WTC11 (cell line): ENCODE measurements around the gene RNF181. TPM values are rescaled to one million over a fixed set of nuclear protein-coding genes. Genes with fewer than 3 reads are reported as not detected.
A peak's percentile ranks its signal among the peaks of the same experiment; 100 is the strongest.

Source experiments
- ATAC-seq: fragments of 200-7000 bp; cut with Tn5 transposase; 2 replicates; pipeline ENCODE4 v1.10.0; 2021; ENCODE audit warnings: mild to moderate bottlenecking, moderate library complexity
- CTCF ChIA-PET: fragments of 300-600 bp; sonication (Branson Sonifier 250); formaldehyde crosslinking; loops from one replicate; lab custom pipeline; 2021; ENCODE audit warnings: antibody characterized with exemption; lab: Charles Lee
- POLR2A ChIA-PET: fragments of 350-600 bp; sonication (Branson Sonifier 250); formaldehyde crosslinking; loops from one replicate; lab custom pipeline; 2021; ENCODE audit warnings: antibody characterized with exemption; lab: Charles Lee
- DNase-seq: peaks from one replicate; pipeline ENCODE4 v3.0.0; 2021; ENCODE audit warnings: low spot score
- H3K27ac Mint-ChIP-seq: 2 replicates; pipeline ENCODE4 v1.8.0; 2021; ENCODE audit warnings: mixed read lengths
- H3K27me3 Mint-ChIP-seq: 2 replicates; pipeline ENCODE4 v1.8.0; 2021; ENCODE audit warnings: low read depth, mild to moderate bottlenecking, moderate library complexity, mixed read lengths
- H3K36me3 Mint-ChIP-seq: 2 replicates; pipeline ENCODE4 v1.8.0; 2021; ENCODE audit warnings: mixed read lengths
- H3K4me1 Mint-ChIP-seq: 2 replicates; pipeline ENCODE4 v1.8.0; 2022; ENCODE audit warnings: mixed read lengths
- H3K4me3 Mint-ChIP-seq: 2 replicates; pipeline ENCODE4 v1.8.0; 2021; ENCODE audit warnings: mild to moderate bottlenecking, moderate library complexity, mixed read lengths
- H3K9me3 Mint-ChIP-seq: 2 replicates; pipeline ENCODE4 v1.8.0; 2021; ENCODE audit warnings: mixed read lengths
- ATF2 ChIP-seq: sonication (generic); formaldehyde crosslinking; IDR thresholded peaks from 2 replicates; pipeline ENCODE4 v1.8.1; 2022; ENCODE audit warnings: low read depth, missing genetic modification reagents, borderline replicate concordance
- CDX4 ChIP-seq: fragments of 250-450 bp; sonication (Bioruptor Pico); IDR thresholded peaks from 2 replicates; pipeline ENCODE4 v1.9.0; 2021; ENCODE audit warnings: moderate library complexity, mild to moderate bottlenecking, inconsistent platforms, borderline replicate concordance
- CREB1 ChIP-seq: sonication (generic); formaldehyde crosslinking; IDR thresholded peaks from 2 replicates; pipeline ENCODE4 v1.8.0; 2023; ENCODE audit warnings: mild to moderate bottlenecking, missing genetic modification reagents
- CREM ChIP-seq: sonication (generic); formaldehyde crosslinking; IDR thresholded peaks from 2 replicates; pipeline ENCODE4 v1.8.1; 2022; ENCODE audit warnings: mild to moderate bottlenecking, missing genetic modification reagents, moderate library complexity
- ETV6 ChIP-seq: sonication (generic); formaldehyde crosslinking; IDR thresholded peaks from 2 replicates; pipeline ENCODE4 v1.8.1; 2022; ENCODE audit warnings: mild to moderate bottlenecking, missing genetic modification reagents
- FOXP4 ChIP-seq: sonication (generic); formaldehyde crosslinking; IDR thresholded peaks from 2 replicates; pipeline ENCODE4 v1.8.0; 2022; ENCODE audit warnings: mild to moderate bottlenecking, missing genetic modification reagents
- GABPB1 ChIP-seq: sonication (generic); formaldehyde crosslinking; IDR thresholded peaks from 2 replicates; pipeline ENCODE4 v1.8.1; 2023; ENCODE audit warnings: mild to moderate bottlenecking, missing genetic modification reagents
- JAZF1 ChIP-seq: fragments of 250-450 bp; sonication (Bioruptor Pico); IDR thresholded peaks from 2 replicates; pipeline ENCODE4 v1.9.0; 2021; ENCODE audit warnings: moderate library complexity, mild to moderate bottlenecking, inconsistent platforms
- MXD4 ChIP-seq: fragments of 250-450 bp; sonication (Bioruptor Pico); IDR thresholded peaks from 2 replicates; pipeline ENCODE4 v1.8.0; 2021; ENCODE audit warnings: mild to moderate bottlenecking, moderate library complexity, borderline replicate concordance
- NFYB ChIP-seq: sonication (generic); formaldehyde crosslinking; conservative IDR thresholded peaks from 2 replicates; pipeline ENCODE4 v1.8.0; 2022; ENCODE audit warnings: low read depth, missing genetic modification reagents
- NR3C1 ChIP-seq: sonication (generic); formaldehyde crosslinking; conservative IDR thresholded peaks from 2 replicates; pipeline ENCODE4 v1.8.1; 2023; ENCODE audit warnings: low read depth, mild to moderate bottlenecking, missing genetic modification reagents
- OVOL2 ChIP-seq: fragments of 250-450 bp; sonication (Bioruptor Pico); IDR thresholded peaks from 2 replicates; pipeline ENCODE4 v1.9.0; 2021; ENCODE audit warnings: mild to moderate bottlenecking, borderline replicate concordance
- PREB ChIP-seq: sonication (generic); formaldehyde crosslinking; IDR thresholded peaks from 2 replicates; pipeline ENCODE4 v1.8.1; 2022; ENCODE audit warnings: mild to moderate bottlenecking, missing genetic modification reagents, moderate library complexity, borderline replicate concordance
- SMAD4 ChIP-seq: sonication (generic); formaldehyde crosslinking; IDR thresholded peaks from 2 replicates; pipeline ENCODE4 v1.8.0; 2022; ENCODE audit warnings: mild to moderate bottlenecking, missing genetic modification reagents
- SOX15 ChIP-seq: fragments of 250-450 bp; sonication (Bioruptor Pico); IDR thresholded peaks from 2 replicates; pipeline ENCODE4 v1.9.0; 2021; ENCODE audit warnings: mild to moderate bottlenecking
- SP1 ChIP-seq: sonication (generic); formaldehyde crosslinking; conservative IDR thresholded peaks from 2 replicates; pipeline ENCODE4 v1.8.1; 2022; ENCODE audit warnings: missing genetic modification reagents
- TEAD4 ChIP-seq: sonication (generic); formaldehyde crosslinking; IDR thresholded peaks from 2 replicates; pipeline ENCODE4 v1.8.0; 2022; ENCODE audit warnings: mild to moderate bottlenecking, missing genetic modification reagents
- USF1 ChIP-seq: sonication (generic); formaldehyde crosslinking; IDR thresholded peaks from 2 replicates; pipeline ENCODE4 v1.8.0; 2022; ENCODE audit warnings: mild to moderate bottlenecking, missing genetic modification reagents
- ZNF263 ChIP-seq: sonication (generic); formaldehyde crosslinking; IDR thresholded peaks from 2 replicates; pipeline ENCODE4 v1.8.1; 2022; ENCODE audit warnings: low read depth, mild to moderate bottlenecking, moderate library complexity, missing genetic modification reagents
- ZNF512 ChIP-seq: sonication (generic); formaldehyde crosslinking; IDR thresholded peaks from 2 replicates; pipeline ENCODE4 v1.8.1; 2022; ENCODE audit warnings: missing genetic modification reagents, borderline replicate concordance
- total RNA-seq: library from RNA; stranded (reverse); gene quantifications from 3 replicates; pipeline ENCODE4 v1.2.3, GENCODE V29; 2021

Gene RNF181
- total RNA-seq, 1 experiment from 2014 or later, result 95.4 TPM

GRCh38 chr2:85596486-85597143, 1.1 kb downstream of the RNF181 start:
- no peak for DNase-seq
- no peak overlapping the region for H3K27ac Mint-ChIP-seq
- H3K27me3 Mint-ChIP-seq, result no peaks in the 10 kb centered on the region; the same call in 1 of the 2 replicates
- peaks cover 16% of the 10 kb centered on the region for H3K36me3 Mint-ChIP-seq
- TF ChIP-seq ATF2 (no peak), NFYB (no peak), USF1 (no peak), SOX15 (CRISPR knock-in tag) (no peak), GABPB1 (CRISPR knock-in tag) (no peak), ETV6 (CRISPR knock-in tag) (no peak), SMAD4 (CRISPR knock-in tag) (no peak), CDX4 (CRISPR knock-in tag) (no peak), PREB (CRISPR knock-in tag) (no peak), JAZF1 (CRISPR knock-in tag) (no peak), ZNF263 (CRISPR knock-in tag) (no peak), TEAD4 (CRISPR knock-in tag) (no peak), SP1 (CRISPR knock-in tag) (no peak), FOXP4 (CRISPR knock-in tag) (no peak), NR3C1 (no peak), CREB1 (CRISPR knock-in tag) (no peak), ZNF512 (no peak), OVOL2 (no peak), CREM (no peak), MXD4 (CRISPR knock-in tag) (no peak)
- TF ChIP-seq, all 79 proteins: peak for 0
- ATAC-seq, result no peak
- peaks cover 15% of the 10 kb centered on the region for H3K4me1 Mint-ChIP-seq
- CTCF ChIA-PET, result interaction anchor here (1.9 kb wide), 1 partner anchor 40 kb away, joined by 9 read pairs; no protein-coding TSS in a partner anchor
- H3K4me3 Mint-ChIP-seq, result peak overlapping the region; percentile 98
- POLR2A ChIA-PET, result no interaction called here
- no peaks in the 10 kb centered on the region for H3K9me3 Mint-ChIP-seq
